Muscle layer of duodenum (tissue), 2 donors: Measurements from ENCODE around the gene VCY.
"Not testable (repeated sequence)": the region's sequence is repeated elsewhere in the genome, so short reads cannot be mapped to it uniquely, and the experiment has no call there.

ENCODE experiments used
- H3K27ac ChIP-seq: one replicate; pipeline ENCODE4 v1.7.0; 2013; ENCODE audit warnings: mild to moderate bottlenecking, low read length
- H3K27me3 ChIP-seq: one replicate; pipeline ENCODE4 v1.7.0; 2013; ENCODE audit warnings: low read depth, mild to moderate bottlenecking, control low read depth, low read length
- H3K36me3 ChIP-seq, 2 donors: one replicate each; pipeline ENCODE4 v1.7.0; 2013; ENCODE audit warnings: low read length in 2 of 2, control low read depth in 1 of 2, mild to moderate bottlenecking in 1 of 2; ENCODE audit not compliant: insufficient read depth in 2 of 2, control insufficient read depth in 1 of 2
- H3K4me1 ChIP-seq, 2 donors: one replicate each; pipeline ENCODE4 v1.7.0; 2013; ENCODE audit warnings: low read length in 2 of 2, mild to moderate bottlenecking in 2 of 2, control low read depth in 1 of 2, moderate library complexity in 1 of 2; ENCODE audit not compliant: insufficient read depth in 2 of 2, control insufficient read depth in 1 of 2
- H3K4me3 ChIP-seq, 2 donors: one replicate each; pipeline ENCODE4 v1.7.0; 2013; ENCODE audit warnings: low read length in 2 of 2, low read depth in 1 of 2, mild to moderate bottlenecking in 1 of 2
- H3K9me3 ChIP-seq, 2 donors: one replicate each; pipeline ENCODE4 v1.7.0; 2013; ENCODE audit warnings: low read length in 2 of 2, control low read depth in 1 of 2, mild to moderate bottlenecking in 1 of 2; ENCODE audit not compliant: control insufficient read depth in 1 of 2
- donor health status: healthy.

Gene VCY

DNA sequence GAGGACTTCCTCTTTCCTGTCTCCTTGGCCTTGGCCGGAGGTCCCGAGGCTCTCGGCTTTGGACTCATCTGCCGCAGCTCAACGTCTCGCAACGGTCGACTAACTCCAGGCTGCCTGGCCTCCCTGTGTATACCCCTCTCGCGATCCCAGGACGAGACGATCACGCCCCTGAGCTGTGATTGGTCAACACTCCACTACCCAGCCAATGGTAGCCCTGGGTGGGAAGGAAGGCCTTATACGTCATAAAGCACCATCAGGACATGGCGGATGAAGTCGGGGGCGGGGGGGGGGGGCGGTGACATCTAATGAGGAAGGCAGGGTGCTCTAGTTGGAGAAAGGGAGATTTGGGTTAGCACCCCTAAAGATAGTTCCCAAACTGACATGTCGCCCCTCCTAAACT, at the start of gene VCY:
Gene VCY, minus strand, starts transcription at position 101 of the 400 bp plus-strand sequence. Its CDS starts 33 bp downstream, at position 68.
- H3K27me3 ChIP-seq, H3K27ac ChIP-seq, H3K4me3 ChIP-seq, H3K9me3 ChIP-seq, H3K4me1 ChIP-seq, H3K36me3 ChIP-seq: not testable (repeated sequence)

GRCh38 chrY:14030395-14030794, 44.1 kb upstream of the VCY start:
- not testable (repeated sequence) for H3K27me3 ChIP-seq, H3K36me3 ChIP-seq, H3K4me1 ChIP-seq, H3K4me3 ChIP-seq, H3K9me3 ChIP-seq, H3K27ac ChIP-seq

GRCh38 chrY:14011916-14012315, 25.6 kb upstream of the VCY start:
- not testable (repeated sequence) for H3K4me1 ChIP-seq, H3K27me3 ChIP-seq, H3K4me3 ChIP-seq, H3K36me3 ChIP-seq, H3K27ac ChIP-seq, H3K9me3 ChIP-seq

- H3K27ac ChIP-seq, H3K9me3 ChIP-seq, H3K27me3 ChIP-seq, H3K4me1 ChIP-seq, H3K36me3 ChIP-seq, H3K4me3 ChIP-seq: not testable (repeated sequence)
These were observed 43.9 kb downstream of the VCY start for GRCh38 chrY:13942406-13942805.
